Naive B cell (primary cell): ENCODE results near the gene CFAP74. TPM values are rescaled to one million over a fixed set of nuclear protein-coding genes. Genes with fewer than 3 reads are reported as not detected.
"Not testable (repeated sequence)": the region's sequence is repeated elsewhere in the genome, so short reads cannot be mapped to it uniquely, and the experiment has no call there.

ENCODE experiments used
- ATAC-seq, 2 donors: fragments of 150-1000 bp; cut with Tn5 transposase; 2 replicates each; pipeline ENCODE4 v1.10.0; 2021; ENCODE audit warnings: low read depth in 2 of 2, mild to moderate bottlenecking in 2 of 2, moderate library complexity in 2 of 2
- DNase-seq: peaks from one replicate; pipeline ENCODE4 v3.0.0; 2022
- H3K27ac Mint-ChIP-seq, 6 donors: one replicate each; pipeline ENCODE4 v1.8.0; 2020 to 2022; ENCODE audit warnings: mild to moderate bottlenecking in 6 of 6, mixed read lengths in 6 of 6, moderate library complexity in 5 of 6, inconsistent platforms in 2 of 6
- H3K27me3 Mint-ChIP-seq, 3 donors: one replicate each; pipeline ENCODE4 v1.8.0; 2021 to 2022; ENCODE audit warnings: mixed read lengths in 3 of 3, mild to moderate bottlenecking in 1 of 3
- H3K36me3 Mint-ChIP-seq, 2 donors: one replicate each; pipeline ENCODE4 v1.8.0; 2020 to 2022; ENCODE audit warnings: mixed read lengths in 2 of 2, inconsistent platforms in 1 of 2, mild to moderate bottlenecking in 1 of 2
- H3K4me1 Mint-ChIP-seq, 3 donors: one replicate each; pipeline ENCODE4 v1.8.0; 2020 to 2022; ENCODE audit warnings: mixed read lengths in 3 of 3, inconsistent platforms in 1 of 3, mild to moderate bottlenecking in 1 of 3, moderate library complexity in 1 of 3
- H3K4me3 Mint-ChIP-seq, 8 donors: one replicate each; pipeline ENCODE4 v1.8.0; 2020 to 2022; ENCODE audit warnings: mild to moderate bottlenecking in 8 of 8, mixed read lengths in 8 of 8, moderate library complexity in 8 of 8, inconsistent platforms in 2 of 8
- H3K9me3 Mint-ChIP-seq, 7 donors: one replicate each; pipeline ENCODE4 v1.8.0; 2020 to 2022; ENCODE audit warnings: mixed read lengths in 7 of 7, mild to moderate bottlenecking in 5 of 7, inconsistent platforms in 2 of 7, moderate library complexity in 1 of 7
- polyA plus RNA-seq, 6 donors: library from polyadenylated mRNA; unstranded; fragments of 300-500 nt; fragmentation: Illumina TruSeq; gene quantifications; one replicate each; pipeline ENCODE4 v1.2.3, GENCODE V29; 2021; ENCODE audit warnings: low read depth in 6 of 6

CFAP74 gene
- polyA plus RNA-seq, 6 donors from 2014 or later = not detected

DNA sequence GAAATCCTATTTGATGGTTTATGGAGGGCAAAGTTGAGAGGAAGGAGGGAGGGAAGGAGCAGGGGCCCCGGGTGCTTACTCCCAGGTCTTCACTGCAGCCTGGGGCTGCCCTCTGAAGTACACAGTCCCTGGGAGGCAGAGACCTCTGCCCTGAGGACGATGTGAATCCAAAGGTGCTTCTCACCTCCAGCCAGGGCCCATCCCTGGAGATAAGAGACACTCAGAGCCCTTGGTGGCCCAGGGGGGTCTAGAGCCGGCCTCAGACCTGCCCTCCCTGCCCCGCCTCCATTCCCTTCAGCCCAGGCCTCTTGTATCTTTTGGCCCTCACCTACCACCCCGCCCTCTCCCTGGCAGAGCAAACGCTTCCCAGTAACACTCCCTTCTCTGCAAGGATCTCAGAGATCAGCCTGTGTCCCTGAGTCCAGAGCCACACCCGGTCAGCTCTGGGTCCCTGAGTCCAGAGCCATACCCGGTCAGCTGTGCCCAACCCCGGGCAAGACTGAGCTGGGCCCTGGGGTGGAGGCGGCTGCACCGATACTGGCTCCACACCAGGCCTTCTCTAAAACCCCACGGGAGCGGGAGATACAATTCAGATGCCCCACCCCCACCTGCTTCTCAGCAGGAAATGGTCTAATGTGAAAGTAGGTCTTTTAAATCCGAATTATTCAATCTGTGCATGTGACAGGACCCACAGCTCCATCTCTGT lies 109.1 kb downstream of the CFAP74 start:
- peaks cover 0 to 1% (median 0%) of the 10 kb centered on the region in 7 donors for H3K9me3 Mint-ChIP-seq
- H3K27me3 Mint-ChIP-seq = no peaks in the 10 kb centered on the region
- DNase-seq (no peak), ATAC-seq (no peak)
- peak overlapping the region in 5 of 6 donors; percentile 75 to 96 (median 78) for H3K27ac Mint-ChIP-seq
- peaks cover 44 to 56% (median 49%) of the 10 kb centered on the region in 3 donors for H3K4me1 Mint-ChIP-seq
- no peaks in the 10 kb centered on the region for H3K36me3 Mint-ChIP-seq
- peak overlapping the region in 6 of 8 donors; percentile 36 to 80 (median 56) for H3K4me3 Mint-ChIP-seq

DNA sequence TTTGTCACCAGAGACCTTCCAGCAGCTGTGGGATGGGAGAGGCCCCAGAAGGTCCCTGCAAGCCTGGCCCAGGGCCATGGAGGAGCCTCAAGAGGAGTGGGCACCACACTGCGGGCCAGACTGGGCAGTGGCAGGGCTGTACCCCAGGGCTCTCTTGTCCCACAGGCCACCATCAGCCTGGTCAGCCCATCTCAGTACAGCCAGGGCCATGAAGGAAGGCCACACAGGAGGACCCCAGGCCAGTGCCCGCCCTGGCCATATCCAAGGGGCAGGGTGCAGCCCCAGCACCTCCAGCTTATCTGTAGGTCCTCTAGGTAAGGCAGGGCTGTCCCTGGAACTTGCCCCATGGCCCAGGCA lies 109.6 kb downstream of the CFAP74 start:
- H3K4me3 Mint-ChIP-seq = peak overlapping the region in 2 of 8 donors; percentile 29 to 91
- H3K27me3 Mint-ChIP-seq = no peaks in the 10 kb centered on the region
- H3K4me1 Mint-ChIP-seq = peaks cover 45 to 58% (median 48%) of the 10 kb centered on the region in 3 donors
- H3K9me3 Mint-ChIP-seq = peaks cover 0 to 1% (median 0%) of the 10 kb centered on the region in 7 donors
- no peak for ATAC-seq
- DNase-seq = no peak
- H3K36me3 Mint-ChIP-seq = no peaks in the 10 kb centered on the region
- no peak overlapping the region for H3K27ac Mint-ChIP-seq

DNA sequence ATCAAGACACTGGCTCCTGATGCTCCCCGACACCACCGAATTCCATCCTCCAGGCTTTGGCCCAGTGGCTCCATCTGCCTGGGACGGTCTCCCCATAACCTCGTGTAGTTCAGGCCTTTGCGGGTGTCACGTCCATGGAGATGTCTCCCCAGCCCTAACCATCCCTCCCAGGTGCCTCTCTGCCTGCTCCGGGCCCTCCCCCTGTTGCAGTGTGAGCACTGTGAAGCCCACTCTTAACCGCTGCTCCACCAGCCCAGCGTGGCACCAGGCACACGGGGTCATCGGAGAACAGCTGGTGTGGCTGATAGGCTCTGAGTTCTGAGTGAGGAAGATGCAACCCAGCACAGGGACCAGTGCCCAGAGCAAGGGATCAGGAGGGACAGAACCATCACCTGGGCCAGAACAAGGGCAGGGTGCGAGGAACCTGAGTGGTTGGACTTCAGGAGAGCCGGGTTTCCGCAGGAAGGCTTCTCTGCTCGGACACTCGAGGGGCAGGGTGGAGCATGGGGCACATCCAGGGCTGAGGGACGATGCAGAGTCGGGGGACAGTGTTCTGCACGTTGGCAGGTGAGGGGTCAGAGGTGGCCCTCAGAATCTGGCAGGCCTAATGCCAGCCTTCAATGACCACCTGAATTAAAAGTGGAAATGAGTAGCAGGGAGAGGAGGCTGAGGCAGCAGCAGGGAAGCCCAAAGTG lies 110.1 kb downstream of the CFAP74 start:
- no peaks in the 10 kb centered on the region for H3K36me3 Mint-ChIP-seq
- no peaks in the 10 kb centered on the region for H3K27me3 Mint-ChIP-seq
- H3K9me3 Mint-ChIP-seq = peaks cover 0 to 1% (median 0%) of the 10 kb centered on the region in 7 donors
- ATAC-seq = no peak
- H3K4me1 Mint-ChIP-seq = peaks cover 48 to 60% (median 52%) of the 10 kb centered on the region in 3 donors
- peak overlapping the region in 4 of 6 donors; percentile 76 to 88 (median 80) for H3K27ac Mint-ChIP-seq
- peak overlapping the region in 7 of 8 donors; percentile 29 to 91 (median 59) for H3K4me3 Mint-ChIP-seq
- no peak for DNase-seq

DNA sequence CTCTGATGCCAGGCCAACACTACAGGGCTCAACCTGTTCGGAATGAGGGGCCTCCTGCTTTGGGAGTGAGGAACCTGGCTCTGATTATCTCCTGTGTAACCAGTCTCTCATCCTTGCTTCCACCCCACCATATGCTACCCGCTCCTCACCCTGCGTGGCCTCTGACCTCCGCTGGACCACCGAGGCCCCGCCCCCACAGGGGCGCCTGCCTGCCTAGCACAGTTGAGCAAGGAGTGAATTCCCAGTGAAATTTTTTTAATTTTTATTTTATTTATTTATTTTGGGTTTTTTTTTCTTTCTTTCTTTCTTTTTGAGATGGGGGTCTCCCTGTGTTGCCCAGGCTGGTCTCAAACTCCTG lies 110.8 kb downstream of the CFAP74 start:
- Mint-ChIP-seq H3K27ac (peak overlapping the region in 4 of 6 donors; percentile 94 to 98 (median 98)), H3K4me1 (peaks cover 49 to 62% (median 59%) of the 10 kb centered on the region in 3 donors), H3K27me3 (no peaks in the 10 kb centered on the region), H3K4me3 (peak overlapping the region; percentile 86 to 95 (median 92)), H3K36me3 (no peaks in the 10 kb centered on the region), H3K9me3 (no peaks in the 10 kb centered on the region)
- no peak for DNase-seq
- ATAC-seq = no peak

DNA sequence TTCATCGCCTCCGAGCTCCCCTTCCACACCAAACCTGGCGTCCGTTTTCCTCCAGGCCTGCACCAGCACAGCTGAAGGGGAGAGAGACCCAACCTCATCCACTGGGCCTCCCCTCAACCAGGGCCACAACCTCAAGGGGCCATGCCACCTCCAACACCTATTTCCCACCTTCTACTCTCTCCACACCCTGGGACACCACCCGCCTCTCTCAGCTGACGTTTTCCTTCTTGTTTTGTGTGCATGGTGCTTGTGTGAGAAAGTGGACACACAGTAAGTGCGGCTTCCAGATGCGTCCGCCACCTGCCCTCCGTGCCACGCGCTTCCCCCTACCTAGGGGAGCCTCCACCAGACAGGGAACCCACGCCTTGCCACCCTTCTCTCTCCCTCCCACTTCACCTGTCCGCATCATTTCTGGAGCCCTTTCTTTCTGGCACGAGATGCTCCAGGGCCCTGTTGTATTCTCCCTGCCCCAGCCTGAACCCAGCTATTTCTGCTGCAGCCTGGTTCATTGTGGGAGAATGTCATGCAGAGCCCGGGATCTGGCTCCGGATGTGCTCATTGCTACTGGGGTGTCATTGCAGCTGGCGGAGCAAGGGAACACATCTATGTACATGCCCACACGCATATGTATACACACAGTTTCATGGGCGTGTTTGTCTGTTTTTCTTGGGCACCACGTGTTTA lies 111.4 kb downstream of the CFAP74 start:
- Mint-ChIP-seq H3K4me3 (peak overlapping the region; percentile 86 to 95 (median 92)), H3K36me3 (no peaks in the 10 kb centered on the region), H3K27me3 (no peaks in the 10 kb centered on the region), H3K4me1 (peaks cover 49 to 66% (median 61%) of the 10 kb centered on the region in 3 donors), H3K27ac (peak overlapping the region; percentile 81 to 98 (median 96)), H3K9me3 (no peaks in the 10 kb centered on the region)
- no peak for ATAC-seq
- no peak for DNase-seq

DNA sequence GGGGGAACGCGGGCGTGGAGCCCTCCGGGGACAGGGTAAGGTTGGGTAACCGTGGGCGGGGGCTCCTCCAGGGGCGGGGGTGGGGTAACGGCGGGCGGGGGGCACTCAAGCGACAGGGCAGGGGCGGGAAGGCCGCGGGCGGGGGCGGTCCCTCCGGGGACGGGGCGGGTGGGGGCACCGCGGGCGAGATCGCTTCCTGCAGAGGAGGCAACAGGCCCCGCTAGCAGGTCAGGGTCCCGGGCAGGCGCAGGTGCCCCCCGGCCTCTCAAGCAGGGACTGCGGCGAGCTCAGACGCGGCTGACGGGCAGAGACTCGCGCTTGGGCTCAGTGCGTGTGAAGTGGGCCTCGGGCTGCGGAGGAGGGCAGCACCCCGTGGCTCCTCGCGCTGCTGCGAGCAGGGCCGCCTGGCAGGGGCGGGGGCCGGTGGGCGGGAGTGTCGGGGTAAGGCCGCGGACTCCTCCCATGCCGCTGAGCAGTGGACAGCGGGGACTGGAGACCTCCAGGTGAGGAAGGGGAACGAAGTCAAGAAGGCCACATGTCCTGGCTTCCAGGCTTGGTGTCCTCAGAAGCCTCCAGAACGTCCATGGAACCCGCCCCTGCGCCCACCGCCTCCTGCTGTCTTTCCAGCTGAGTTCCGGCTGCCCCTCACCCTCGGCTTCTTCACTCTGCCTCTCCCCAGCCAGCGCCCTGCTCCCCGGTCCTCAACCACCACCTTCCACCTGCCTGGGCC lies 112.1 kb downstream of the CFAP74 start:
- Mint-ChIP-seq H3K27me3 (no peaks in the 10 kb centered on the region), H3K9me3 (no peaks in the 10 kb centered on the region), H3K36me3 (no peaks in the 10 kb centered on the region), H3K4me3 (peak overlapping the region; percentile 86 to 95 (median 92)), H3K27ac (peak overlapping the region; percentile 81 to 98 (median 98)), H3K4me1 (peaks cover 53 to 68% (median 65%) of the 10 kb centered on the region in 3 donors)
- ATAC-seq (peak; percentile 39 to 42), DNase-seq (no peak)

DNA sequence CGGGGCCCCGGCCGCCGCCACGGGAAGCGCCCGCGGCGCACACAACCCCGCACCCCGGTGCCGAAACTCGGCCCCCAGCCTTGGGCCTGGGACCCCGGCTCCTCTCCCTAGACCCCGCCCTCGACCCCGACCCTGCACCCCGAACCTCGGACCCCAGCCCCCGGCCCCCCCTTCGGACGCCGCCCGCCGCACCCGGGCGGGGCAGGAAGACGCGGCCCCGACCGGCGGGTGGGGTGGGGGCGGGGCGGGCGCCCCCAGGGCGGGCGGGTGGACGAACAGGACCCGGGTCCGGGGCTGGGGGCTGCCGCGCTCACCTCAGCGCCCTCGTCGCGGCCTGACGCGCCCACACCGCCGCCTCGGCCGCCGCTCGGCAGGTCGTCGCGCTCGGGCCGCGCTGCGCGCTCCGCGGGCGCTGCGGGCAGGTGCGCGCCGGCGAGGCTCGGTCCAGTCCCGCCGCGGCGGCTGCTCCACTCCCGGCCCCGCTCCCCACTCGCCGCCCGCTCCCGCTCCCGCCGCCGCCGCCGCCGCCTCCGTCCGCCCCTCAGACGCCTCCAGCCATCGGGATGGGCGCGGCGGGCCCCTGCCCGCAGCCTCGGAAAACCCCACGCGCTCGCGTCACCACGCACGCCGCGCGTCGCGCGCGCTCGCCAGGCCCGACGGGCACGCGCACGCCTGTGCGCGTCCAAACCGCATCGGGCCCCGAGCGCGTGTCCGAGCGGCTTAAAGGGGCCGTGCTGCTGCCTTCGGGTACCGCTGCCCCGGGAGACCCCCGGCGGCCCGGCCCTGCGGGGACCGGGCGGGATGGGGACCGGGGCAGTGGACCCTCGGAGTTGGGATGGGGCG lies 112.9 kb downstream of the CFAP74 start, which contains the start of gene GNB1:
TSS of gene GNB1 (minus strand) at position 582 of the 843 bp plus-strand sequence. CDS start 65,634 bp downstream, outside the sequence.
- DNase-seq (peak; percentile 93), ATAC-seq (peak; percentile 74)
- Mint-ChIP-seq H3K9me3 (no peaks in the 10 kb centered on the region), H3K4me3 (peak within 1 kb of the TSS; percentile 86 to 95 (median 92)), H3K27me3 (no peaks in the 10 kb centered on the region), H3K4me1 (peaks cover 52 to 67% (median 65%) of the 10 kb centered on the region in 3 donors), H3K36me3 (no peaks in the 10 kb centered on the region), H3K27ac (peak within 1 kb of the TSS; percentile 81 to 98 (median 98))

DNA sequence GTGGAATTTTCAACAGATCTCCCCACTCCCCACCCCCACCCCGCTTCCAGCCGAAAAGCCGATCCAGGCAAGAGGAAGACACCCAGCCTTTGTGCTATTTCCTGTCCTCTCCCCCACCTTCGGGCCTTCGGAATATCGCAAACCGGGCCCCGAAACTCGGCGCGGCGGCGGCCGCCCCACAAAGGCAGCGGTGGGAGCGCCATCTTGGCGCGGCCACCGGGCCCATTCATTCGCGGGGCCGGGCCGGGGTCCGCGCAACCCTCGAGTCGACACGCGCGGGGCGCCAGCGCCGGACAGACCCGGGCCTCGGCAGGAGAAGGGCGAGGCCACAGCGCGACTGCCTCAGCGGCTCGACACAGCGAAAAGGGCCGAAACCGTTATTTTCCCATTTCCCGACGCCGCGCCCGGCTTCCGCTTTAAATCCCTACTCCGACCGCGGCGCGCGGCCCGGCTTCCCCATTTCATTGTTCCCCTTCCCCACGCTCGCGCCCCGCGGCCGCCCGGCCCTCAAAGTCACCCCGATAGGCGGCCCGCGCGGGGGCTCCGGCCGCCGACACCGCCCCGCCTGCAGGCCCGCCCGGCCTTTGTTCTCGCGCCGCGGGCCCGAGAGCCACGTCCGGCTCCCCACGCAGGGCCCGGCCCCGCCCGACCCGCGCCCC lies 113.6 kb downstream of the CFAP74 start:
- Mint-ChIP-seq H3K9me3 (no peaks in the 10 kb centered on the region), H3K27me3 (no peaks in the 10 kb centered on the region), H3K36me3 (no peaks in the 10 kb centered on the region), H3K4me3 (peak overlapping the region; percentile 80 to 95 (median 86)), H3K27ac (peak overlapping the region; percentile 81 to 95 (median 91)), H3K4me1 (peaks cover 46 to 61% (median 57%) of the 10 kb centered on the region in 3 donors)
- peak; percentile 72 for DNase-seq
- ATAC-seq = peak; percentile 32 to 42

DNA sequence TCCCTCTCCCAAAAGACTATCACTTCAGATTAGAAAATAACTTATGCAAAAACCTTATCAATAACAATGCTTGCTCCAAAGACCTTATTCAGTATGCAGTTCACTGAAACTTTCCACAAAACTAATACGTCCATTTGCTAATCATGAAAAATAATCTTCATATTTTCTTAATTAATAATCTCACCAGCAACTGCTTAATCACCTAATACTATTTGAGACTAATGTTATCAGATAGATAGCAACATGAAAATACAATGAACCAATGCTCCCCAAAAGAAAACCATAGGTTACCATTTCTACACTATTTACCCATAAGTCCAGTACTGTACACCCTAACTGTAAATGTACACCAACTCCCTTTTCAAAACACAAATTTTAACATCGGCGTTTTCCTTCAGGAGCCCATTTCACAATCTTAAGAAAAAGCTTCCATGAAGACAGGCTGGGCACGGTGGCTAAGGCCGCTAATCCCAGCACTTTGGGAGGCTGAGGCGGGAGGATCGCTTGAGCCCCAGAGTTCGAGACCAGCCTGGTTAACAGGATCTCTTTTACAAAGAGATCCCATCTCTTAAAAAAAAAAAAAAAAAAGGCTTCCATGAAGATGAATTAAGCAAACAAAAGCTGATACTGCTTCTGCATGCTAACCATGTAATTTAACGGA lies 114.4 kb downstream of the CFAP74 start:
- Mint-ChIP-seq H3K27ac (peak overlapping the region; percentile 81 to 95 (median 86)), H3K9me3 (no peaks in the 10 kb centered on the region), H3K4me1 (peaks cover 40 to 59% (median 51%) of the 10 kb centered on the region in 3 donors), H3K4me3 (peak overlapping the region; percentile 80 to 95 (median 86)), H3K27me3 (no peaks in the 10 kb centered on the region), H3K36me3 (no peaks in the 10 kb centered on the region)
- DNase-seq (no peak), ATAC-seq (no peak)

DNA sequence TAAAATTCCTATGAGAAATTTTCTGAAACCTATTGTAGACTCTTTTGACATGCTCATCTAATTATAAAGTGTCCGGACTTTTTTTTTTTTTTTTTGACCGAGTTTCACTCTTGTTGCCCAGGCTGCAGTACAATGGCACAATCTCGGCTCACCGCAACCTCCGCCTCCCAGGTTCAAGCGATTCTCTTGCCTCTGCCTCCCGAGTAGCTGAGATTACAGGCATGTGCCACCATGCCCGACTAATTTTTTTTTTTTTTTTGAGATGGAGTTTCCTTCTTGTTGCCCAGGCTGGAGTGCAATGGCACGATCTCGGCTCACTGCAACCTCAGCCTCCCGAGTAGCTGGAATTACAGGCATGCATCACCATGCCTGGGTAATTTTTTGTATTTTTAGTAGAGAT lies 119.7 kb downstream of the CFAP74 start:
- H3K9me3 Mint-ChIP-seq, H3K27me3 Mint-ChIP-seq, H3K36me3 Mint-ChIP-seq, DNase-seq, ATAC-seq: not testable (repeated sequence)
- H3K4me3 Mint-ChIP-seq = peak overlapping the region in 1 of 8 donors; percentile 42
- H3K4me1 Mint-ChIP-seq = peaks cover 40 to 80% (median 72%) of the 10 kb centered on the region in 3 donors
- peak overlapping the region in 5 of 6 donors; percentile 32 to 90 (median 76) for H3K27ac Mint-ChIP-seq

DNA sequence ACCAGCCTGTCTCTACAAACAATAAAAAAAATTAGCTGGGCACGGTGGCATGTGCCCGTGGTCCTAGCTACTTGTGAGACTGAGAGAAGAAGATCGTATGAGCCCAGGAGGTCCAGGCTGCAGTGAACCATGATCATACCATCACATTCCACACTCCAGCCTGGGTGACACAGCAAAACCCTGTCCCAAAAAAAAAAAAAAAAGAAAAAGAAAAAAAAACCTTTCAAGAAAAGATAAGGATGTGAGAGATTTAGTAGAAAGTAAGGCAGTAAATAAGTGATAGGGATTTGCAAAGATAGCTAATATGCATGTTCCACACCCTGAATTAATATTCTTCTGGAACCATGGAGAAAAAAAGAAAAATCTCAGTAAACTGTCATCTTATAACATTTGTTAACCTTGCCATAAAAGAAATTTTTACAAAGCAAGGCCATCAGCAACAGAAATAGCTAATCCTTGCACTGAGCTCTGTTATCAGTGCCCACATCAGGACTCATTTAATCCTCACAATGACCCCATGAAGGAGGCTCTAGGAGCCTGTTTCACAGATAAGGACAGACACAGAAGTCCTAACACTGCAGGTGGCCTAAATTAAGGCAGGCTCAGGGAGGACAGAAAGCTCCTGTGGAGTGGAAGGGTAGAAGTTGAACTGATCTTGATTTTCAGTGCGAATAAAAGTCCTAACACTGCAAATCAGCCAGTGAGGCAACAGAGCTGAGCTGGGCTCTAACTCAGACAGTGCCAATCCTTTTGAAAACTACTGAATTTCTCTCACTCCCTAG lies 120.3 kb downstream of the CFAP74 start:
- no peaks in the 10 kb centered on the region for H3K27me3 Mint-ChIP-seq
- H3K4me3 Mint-ChIP-seq = peak overlapping the region in 6 of 8 donors; percentile 22 to 79 (median 39)
- ATAC-seq (no peak), DNase-seq (no peak)
- H3K4me1 Mint-ChIP-seq = peaks cover 43 to 80% (median 72%) of the 10 kb centered on the region in 3 donors
- peak overlapping the region in 4 of 6 donors; percentile 73 to 84 (median 79) for H3K27ac Mint-ChIP-seq
- no peaks in the 10 kb centered on the region for H3K9me3 Mint-ChIP-seq
- H3K36me3 Mint-ChIP-seq = peaks cover 4 to 7% of the 10 kb centered on the region in 2 donors
